GM12865 (cell line): Measurements from ENCODE around the gene OCA2.

ENCODE experiments used
- DNase-seq: peaks from one replicate; pipeline ENCODE4 v3.0.0; 2010; ENCODE audit warnings: low read depth
- H3K4me3 ChIP-seq: 2 replicates; pipeline ENCODE4 v1.5.1; 2011; ENCODE audit warnings: mild to moderate bottlenecking, low read depth, low read length, control low read depth
- TF ChIP-seq, protein P1 (sequence below): IDR thresholded peaks from 2 replicates; pipeline ENCODE4 v1.5.1; 2011; ENCODE audit warnings: low read length, control low read depth, low read depth, inconsistent platforms; ENCODE audit not compliant: insufficient read depth; ENCODE audit errors: missing control alignments

OCA2 gene

DNA sequence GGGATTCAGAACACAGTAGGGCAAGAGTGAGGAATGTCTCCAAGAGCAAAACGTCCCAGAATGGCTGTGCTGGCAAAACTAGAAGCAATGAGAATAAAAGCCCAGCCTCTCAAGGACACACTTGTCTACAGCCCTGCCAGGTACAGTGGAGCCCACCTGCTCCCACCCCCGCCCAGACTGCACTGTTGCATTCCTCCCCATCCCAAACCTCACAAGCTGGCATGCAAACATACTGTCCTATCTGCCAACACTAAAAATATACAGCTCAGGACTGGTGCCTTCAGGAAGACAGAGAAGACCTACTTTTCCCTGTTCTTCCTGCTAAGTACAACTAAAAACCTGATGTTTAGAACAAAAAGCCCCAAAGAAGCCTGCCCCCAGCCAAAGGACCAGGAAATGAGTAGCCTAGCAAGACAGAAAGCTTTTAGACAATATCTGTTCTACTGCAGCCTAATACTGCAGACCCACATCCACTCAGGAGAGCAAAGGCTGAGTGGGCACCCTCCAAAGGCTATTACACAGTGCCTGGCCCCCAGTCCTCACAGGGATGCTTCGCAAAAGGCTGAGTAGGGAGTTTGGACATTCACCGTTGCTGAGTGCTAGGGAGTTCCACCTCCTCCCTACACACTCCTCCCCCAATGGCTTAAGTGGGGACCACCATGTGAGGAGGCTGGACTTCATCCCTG lies 13.5 kb downstream of the OCA2 start:
- no peak overlapping the region for H3K4me3 ChIP-seq
- TF ChIP-seq, protein P1, sequence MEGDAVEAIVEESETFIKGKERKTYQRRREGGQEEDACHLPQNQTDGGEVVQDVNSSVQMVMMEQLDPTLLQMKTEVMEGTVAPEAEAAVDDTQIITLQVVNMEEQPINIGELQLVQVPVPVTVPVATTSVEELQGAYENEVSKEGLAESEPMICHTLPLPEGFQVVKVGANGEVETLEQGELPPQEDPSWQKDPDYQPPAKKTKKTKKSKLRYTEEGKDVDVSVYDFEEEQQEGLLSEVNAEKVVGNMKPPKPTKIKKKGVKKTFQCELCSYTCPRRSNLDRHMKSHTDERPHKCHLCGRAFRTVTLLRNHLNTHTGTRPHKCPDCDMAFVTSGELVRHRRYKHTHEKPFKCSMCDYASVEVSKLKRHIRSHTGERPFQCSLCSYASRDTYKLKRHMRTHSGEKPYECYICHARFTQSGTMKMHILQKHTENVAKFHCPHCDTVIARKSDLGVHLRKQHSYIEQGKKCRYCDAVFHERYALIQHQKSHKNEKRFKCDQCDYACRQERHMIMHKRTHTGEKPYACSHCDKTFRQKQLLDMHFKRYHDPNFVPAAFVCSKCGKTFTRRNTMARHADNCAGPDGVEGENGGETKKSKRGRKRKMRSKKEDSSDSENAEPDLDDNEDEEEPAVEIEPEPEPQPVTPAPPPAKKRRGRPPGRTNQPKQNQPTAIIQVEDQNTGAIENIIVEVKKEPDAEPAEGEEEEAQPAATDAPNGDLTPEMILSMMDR = no peak
- no peak for DNase-seq

DNA sequence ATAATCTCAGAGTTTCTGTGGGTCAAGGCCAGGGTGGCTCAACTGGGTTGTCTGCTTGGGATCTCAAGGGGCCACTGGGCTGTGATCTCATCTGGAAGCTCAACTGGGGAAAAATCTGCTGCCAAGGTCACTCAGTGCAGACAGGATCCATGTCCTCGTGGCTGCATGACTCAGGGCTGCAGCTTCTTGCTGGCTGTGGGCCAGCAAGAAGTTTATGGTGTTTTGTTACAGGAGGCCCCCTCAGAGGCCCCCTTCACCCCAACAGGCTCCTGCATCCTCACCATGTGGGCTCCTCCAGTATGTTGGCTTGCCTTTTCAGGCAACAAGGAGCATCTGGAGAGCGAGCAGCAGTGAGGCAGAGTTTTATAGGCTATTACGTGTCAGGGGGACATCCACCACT lies 14.6 kb downstream of the OCA2 start:
- H3K4me3 ChIP-seq = no peak overlapping the region
- TF ChIP-seq, protein P1 = no peak
- no peak for DNase-seq

- DNase-seq = no peak
- no peak overlapping the region for H3K4me3 ChIP-seq
- TF ChIP-seq, protein P1 = no peak
Observed at GRCh38 chr15:28082891-28083684, 16.0 kb downstream of the OCA2 start.

DNA sequence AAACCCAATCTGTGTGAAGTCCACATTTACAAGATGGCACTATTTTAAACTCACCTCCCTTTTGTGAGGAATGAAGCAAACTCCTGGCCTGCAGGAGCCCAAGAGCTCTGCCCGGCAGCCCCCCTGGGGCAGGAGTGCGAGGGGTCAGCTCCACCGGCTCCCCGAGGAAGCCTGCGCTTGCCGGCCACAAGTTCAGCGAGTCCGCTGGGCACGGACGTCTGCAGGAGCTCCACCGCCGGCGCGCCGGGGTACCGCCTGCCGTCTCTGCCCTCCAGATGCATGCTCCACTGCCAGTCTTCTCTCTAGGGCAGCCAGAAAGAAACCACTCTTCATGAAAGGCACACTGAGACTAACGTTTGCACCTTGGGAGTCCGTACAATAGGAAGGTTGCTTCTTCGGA lies 17.5 kb downstream of the OCA2 start:
- H3K4me3 ChIP-seq = no peak overlapping the region
- no peak for DNase-seq
- TF ChIP-seq, protein P1 = no peak

DNA sequence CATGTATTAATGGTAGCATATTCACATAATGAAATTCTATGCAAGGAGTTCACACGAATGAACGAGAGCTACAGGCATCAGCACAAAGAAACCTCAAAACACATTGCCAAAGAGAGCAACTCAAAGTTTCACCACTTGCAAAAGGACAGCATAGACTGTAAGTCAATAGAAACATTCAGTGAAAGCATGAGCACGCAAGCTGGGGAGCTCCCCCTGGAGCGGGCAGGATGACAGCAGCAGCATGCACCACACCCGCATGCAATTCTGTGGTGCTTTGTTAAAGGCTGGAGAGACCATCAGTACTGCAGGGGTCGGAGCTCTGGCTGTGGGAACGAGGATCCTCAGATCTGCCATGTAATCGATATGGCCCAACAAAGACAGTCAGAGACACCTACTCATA lies 18.7 kb downstream of the OCA2 start:
- no peak overlapping the region for H3K4me3 ChIP-seq
- DNase-seq = no peak
- TF ChIP-seq, protein P1 = no peak

- TF ChIP-seq, protein P1 = no peak
- no peak overlapping the region for H3K4me3 ChIP-seq
- no peak for DNase-seq
Observed at GRCh38 chr15:28079313-28079969, 19.7 kb downstream of the OCA2 start.
